ENCODE data around the gene FBRSL1. TPM values are rescaled to one million over a fixed set of nuclear protein-coding genes. Genes with fewer than 3 reads are reported as not detected.
A peak's percentile ranks its signal among the peaks of the same experiment; 100 is the strongest.

The FBRSL1 gene
- total RNA-seq, 1 experiment from 2014 or later, result 124 TPM

DNA sequence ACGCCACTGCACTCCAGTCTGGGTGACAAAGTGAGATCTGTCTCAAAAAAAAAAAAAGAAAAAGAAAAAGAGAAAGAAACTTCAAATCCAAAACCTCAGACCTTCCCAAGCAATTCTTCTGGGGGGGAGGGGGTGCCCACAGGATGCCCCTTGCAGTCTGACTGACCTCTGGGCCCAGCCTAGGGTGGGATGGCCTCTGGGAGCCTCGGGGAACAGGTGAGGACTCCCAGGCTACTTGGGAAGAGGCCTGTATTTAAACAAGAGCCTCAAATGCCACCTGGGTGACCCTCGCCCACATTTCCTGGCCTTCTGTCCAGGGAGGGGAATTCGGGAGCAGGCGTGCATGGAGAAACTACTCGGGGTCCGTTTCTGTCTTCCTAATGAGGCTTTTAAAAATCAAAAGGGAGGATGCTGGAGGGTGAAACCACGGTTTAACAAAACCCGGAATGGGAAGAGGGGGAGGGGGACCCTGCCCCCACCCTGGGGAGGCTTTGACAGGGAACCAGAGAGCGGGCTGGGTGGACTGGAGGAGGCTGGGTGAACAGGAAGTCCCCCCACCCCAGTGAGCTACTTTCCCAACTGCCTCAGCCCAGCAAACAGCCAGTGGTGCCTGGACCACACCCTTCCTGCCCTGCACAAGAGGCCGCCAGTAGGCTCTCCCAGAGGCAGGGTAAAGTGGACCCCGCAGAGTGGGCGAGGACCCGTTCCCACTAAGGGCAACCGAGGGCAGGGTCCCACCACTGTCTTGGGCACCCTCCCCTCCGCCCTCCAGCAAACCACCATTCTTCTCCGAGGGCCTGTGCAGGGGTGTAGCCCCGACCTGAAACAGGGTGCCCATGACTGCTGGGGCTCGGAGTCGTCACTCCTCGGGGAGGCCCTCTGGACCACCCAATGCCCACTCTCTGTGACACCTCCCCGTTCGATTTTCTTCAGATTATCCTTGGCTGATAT, 1.5 kb upstream of the FBRSL1 start:
- POLR2A ChIA-PET, result no interaction called here
- peaks cover 15 to 36% of the 10 kb centered on the region in 2 experiments; a peak in 3 of 4 replicates for H3K4me1 ChIP-seq (ENCODE audit: control insufficient read depth in 1 of 2, insufficient read depth in 2 of 2, low read length in 2 of 2)

More for the DNA sequence above, 1.5 kb upstream of the FBRSL1 start:
- DNase-seq (ENCODE audit: low read depth, low spot score) (no peak), ATAC-seq (no peak)
- Histone ChIP-seq H4K20me1 (ENCODE audit: insufficient read depth) (no peaks in the 10 kb centered on the region), H3K4me3 (replicated peaks in 1 of 2; ENCODE audit: low read depth in 1 of 2, low read length in 2 of 2) (peak overlapping the region in 1 of 2 experiments; percentile 57; a peak in 1 of 4 replicates), H3K36me3 (ENCODE audit: control insufficient read depth in 1 of 2, insufficient read depth in 2 of 2, low read length in 2 of 2) (peaks cover 0 to 5% of the 10 kb centered on the region in 2 experiments; a peak in 1 of 4 replicates), H3K27me3 (ENCODE audit: insufficient read depth, low read length) (no peaks in the 10 kb centered on the region), H3K27ac (ENCODE audit: low read depth, low read length) (peak overlapping the region; percentile 42; the same call in 1 of the 2 replicates), H3K9me3 (ENCODE audit: control insufficient read depth in 1 of 2, insufficient read depth in 1 of 2, low read depth in 1 of 2, low read length in 2 of 2) (no peaks in the 10 kb centered on the region), H3K9me2 (ENCODE audit: insufficient read depth) (no peaks in the 10 kb centered on the region), H3K79me2 (ENCODE audit: insufficient read depth, low read length) (peaks cover 28% of the 10 kb centered on the region), H3K9ac (ENCODE audit: low read length) (0 out of 2 replicates have a peak overlapping the region, but pooled peaks have one; percentile 43), H2AFZ (ENCODE audit: low read depth, low read length, poor library complexity, severe bottlenecking) (no peak overlapping the region), H3K4me2 (ENCODE audit: low read length) (peak overlapping the region; percentile 78)
- TF ChIP-seq, protein P1, sequence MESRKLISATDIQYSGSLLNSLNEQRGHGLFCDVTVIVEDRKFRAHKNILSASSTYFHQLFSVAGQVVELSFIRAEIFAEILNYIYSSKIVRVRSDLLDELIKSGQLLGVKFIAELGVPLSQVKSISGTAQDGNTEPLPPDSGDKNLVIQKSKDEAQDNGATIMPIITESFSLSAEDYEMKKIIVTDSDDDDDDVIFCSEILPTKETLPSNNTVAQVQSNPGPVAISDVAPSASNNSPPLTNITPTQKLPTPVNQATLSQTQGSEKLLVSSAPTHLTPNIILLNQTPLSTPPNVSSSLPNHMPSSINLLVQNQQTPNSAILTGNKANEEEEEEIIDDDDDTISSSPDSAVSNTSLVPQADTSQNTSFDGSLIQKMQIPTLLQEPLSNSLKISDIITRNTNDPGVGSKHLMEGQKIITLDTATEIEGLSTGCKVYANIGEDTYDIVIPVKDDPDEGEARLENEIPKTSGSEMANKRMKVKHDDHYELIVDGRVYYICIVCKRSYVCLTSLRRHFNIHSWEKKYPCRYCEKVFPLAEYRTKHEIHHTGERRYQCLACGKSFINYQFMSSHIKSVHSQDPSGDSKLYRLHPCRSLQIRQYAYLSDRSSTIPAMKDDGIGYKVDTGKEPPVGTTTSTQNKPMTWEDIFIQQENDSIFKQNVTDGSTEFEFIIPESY (IDR thresholded peaks at IDR 0.05; ENCODE audit: extremely low read depth, insufficient replicate concordance, low read length), result no peak
- TF ChIP-seq ZFX (IDR thresholded peaks at IDR 0.05) (no peak), EZH2 (IDR thresholded peaks at IDR 0.05) (no peak), ZNF274 (IDR thresholded peaks at IDR 0.05; ENCODE audit: low read depth, low read length) (no peak), SRF (IDR thresholded peaks at IDR 0.05; ENCODE audit: low read depth) (no peak), EGR1 (IDR thresholded peaks at IDR 0.05; ENCODE audit: low read depth) (no peak), FOSL1 (IDR thresholded peaks at IDR 0.05; ENCODE audit: low read depth) (no peak), JUND (IDR thresholded peaks at IDR 0.05) (no peak), SIN3A (IDR thresholded peaks at IDR 0.05; ENCODE audit: low read depth) (no peak), RAD21 (IDR thresholded peaks at IDR 0.05; ENCODE audit: low read depth) (no peak), POLR2AphosphoS5 (IDR thresholded peaks at IDR 0.05; ENCODE audit: low read depth, low read length) (no peak), CEBPB (IDR thresholded peaks at IDR 0.05; ENCODE audit: low read depth) (no peak), EZH2phosphoT487 (IDR thresholded peaks at IDR 0.05; ENCODE audit: borderline replicate concordance) (no peak), SP1 (IDR thresholded peaks at IDR 0.05; ENCODE audit: low read depth) (no peak), CBX3 (IDR thresholded peaks at IDR 0.05; ENCODE audit: low read depth) (no peak), TCF7L2 (IDR thresholded peaks at IDR 0.05; ENCODE audit: borderline replicate concordance, extremely low read depth, insufficient read depth, insufficient read length) (no peak)
- TF ChIP-seq, protein P2, sequence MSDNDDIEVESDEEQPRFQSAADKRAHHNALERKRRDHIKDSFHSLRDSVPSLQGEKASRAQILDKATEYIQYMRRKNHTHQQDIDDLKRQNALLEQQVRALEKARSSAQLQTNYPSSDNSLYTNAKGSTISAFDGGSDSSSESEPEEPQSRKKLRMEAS (IDR thresholded peaks at IDR 0.05), result no peak
- TF ChIP-seq, protein P3, sequence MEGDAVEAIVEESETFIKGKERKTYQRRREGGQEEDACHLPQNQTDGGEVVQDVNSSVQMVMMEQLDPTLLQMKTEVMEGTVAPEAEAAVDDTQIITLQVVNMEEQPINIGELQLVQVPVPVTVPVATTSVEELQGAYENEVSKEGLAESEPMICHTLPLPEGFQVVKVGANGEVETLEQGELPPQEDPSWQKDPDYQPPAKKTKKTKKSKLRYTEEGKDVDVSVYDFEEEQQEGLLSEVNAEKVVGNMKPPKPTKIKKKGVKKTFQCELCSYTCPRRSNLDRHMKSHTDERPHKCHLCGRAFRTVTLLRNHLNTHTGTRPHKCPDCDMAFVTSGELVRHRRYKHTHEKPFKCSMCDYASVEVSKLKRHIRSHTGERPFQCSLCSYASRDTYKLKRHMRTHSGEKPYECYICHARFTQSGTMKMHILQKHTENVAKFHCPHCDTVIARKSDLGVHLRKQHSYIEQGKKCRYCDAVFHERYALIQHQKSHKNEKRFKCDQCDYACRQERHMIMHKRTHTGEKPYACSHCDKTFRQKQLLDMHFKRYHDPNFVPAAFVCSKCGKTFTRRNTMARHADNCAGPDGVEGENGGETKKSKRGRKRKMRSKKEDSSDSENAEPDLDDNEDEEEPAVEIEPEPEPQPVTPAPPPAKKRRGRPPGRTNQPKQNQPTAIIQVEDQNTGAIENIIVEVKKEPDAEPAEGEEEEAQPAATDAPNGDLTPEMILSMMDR (IDR thresholded peaks at IDR 0.05 in 2 of 3, conservative IDR thresholded peaks at IDR 0.05 in 1 of 3; ENCODE audit: borderline replicate concordance in 1 of 3, insufficient read depth in 1 of 3, low read depth in 2 of 3, low read length in 2 of 3), result no peak
- TF ChIP-seq, protein P4, sequence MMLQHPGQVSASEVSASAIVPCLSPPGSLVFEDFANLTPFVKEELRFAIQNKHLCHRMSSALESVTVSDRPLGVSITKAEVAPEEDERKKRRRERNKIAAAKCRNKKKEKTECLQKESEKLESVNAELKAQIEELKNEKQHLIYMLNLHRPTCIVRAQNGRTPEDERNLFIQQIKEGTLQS (IDR thresholded peaks at IDR 0.05), result no peak
- BruUV-seq (replicated peaks), result no TSS peak
- CTCF ChIA-PET, result no interaction called here
- intact Hi-C loops (cut with micrococcal nuclease), result no loop called here
- RAD21 ChIA-PET (ENCODE audit: low non-redundant PET in 1 of 2, low total read pairs in 2 of 2, uncharacterized antibody in 2 of 2, unreplicated experiment in 2 of 2), result no interaction called here
